ENCODE measurements around the gene USP33. TPM values are rescaled to one million over a fixed set of nuclear protein-coding genes. Genes with fewer than 3 reads are reported as not detected.
"Not testable (repeated sequence)": the region's sequence is repeated elsewhere in the genome, so short reads cannot be mapped to it uniquely, and the experiment has no call there.

Gene USP33
- total RNA-seq, 2 experiments from 2014 or later: 47.8 to 67.0 TPM

DNA sequence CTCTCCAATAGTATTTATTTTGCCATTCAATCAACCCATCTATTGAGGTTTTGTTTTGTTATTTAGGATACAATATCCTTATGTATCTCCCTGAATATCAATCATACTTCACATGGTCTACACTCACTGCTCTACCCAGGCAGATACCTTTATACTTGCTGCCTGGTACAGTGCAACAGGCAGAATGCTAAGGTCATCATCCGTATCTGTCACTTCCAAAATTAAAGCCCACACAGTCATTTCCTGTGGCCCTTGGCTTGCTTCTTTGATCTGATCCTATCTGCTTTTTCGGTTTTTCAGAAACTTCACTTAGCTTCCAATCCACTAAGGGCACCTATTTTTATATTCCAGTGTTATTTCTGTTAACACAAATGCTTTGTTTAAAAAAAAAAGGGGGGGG is 54.9 kb downstream of the USP33 start:
- Histone ChIP-seq H3K9me2 (ENCODE audit: insufficient read depth, low read length) (no peaks in the 10 kb centered on the region), H3K4me3 (ENCODE audit: low read depth, low read length, poor library complexity, severe bottlenecking) (no peak overlapping the region), H3K4me2 (ENCODE audit: low read length) (no peak overlapping the region), H3K36me3 (ENCODE audit: insufficient read depth, low read length) (peaks cover 40% of the 10 kb centered on the region), H3K9me3 (ENCODE audit: low read length) (no peaks in the 10 kb centered on the region), H3K4me1 (ENCODE audit: insufficient read depth, low read length, poor library complexity, severe bottlenecking) (no peaks in the 10 kb centered on the region), H3K27ac (ENCODE audit: low read depth, low read length, poor library complexity, severe bottlenecking) (no peak overlapping the region), H3K79me2 (ENCODE audit: insufficient read depth, low read depth, low read length) (no peaks in the 10 kb centered on the region), H2AFZ (ENCODE audit: low read length) (no peak overlapping the region), H4K20me1 (ENCODE audit: insufficient read depth, low read length) (no peaks in the 10 kb centered on the region)
- TF ChIP-seq, protein P1, sequence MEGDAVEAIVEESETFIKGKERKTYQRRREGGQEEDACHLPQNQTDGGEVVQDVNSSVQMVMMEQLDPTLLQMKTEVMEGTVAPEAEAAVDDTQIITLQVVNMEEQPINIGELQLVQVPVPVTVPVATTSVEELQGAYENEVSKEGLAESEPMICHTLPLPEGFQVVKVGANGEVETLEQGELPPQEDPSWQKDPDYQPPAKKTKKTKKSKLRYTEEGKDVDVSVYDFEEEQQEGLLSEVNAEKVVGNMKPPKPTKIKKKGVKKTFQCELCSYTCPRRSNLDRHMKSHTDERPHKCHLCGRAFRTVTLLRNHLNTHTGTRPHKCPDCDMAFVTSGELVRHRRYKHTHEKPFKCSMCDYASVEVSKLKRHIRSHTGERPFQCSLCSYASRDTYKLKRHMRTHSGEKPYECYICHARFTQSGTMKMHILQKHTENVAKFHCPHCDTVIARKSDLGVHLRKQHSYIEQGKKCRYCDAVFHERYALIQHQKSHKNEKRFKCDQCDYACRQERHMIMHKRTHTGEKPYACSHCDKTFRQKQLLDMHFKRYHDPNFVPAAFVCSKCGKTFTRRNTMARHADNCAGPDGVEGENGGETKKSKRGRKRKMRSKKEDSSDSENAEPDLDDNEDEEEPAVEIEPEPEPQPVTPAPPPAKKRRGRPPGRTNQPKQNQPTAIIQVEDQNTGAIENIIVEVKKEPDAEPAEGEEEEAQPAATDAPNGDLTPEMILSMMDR (conservative IDR thresholded peaks at IDR 0.05; ENCODE audit: low read length): no peak
- TF ChIP-seq EZH2phosphoT487 (IDR thresholded peaks at IDR 0.05; ENCODE audit: borderline replicate concordance, low read depth, low read length): no peak
- no peak for DNase-seq (ENCODE audit: low spot score)
- intact Hi-C loops (cut with micrococcal nuclease; ENCODE audit: unreplicated experiment): loop anchor here (5.0 kb wide), 1 partner anchor 98 kb away; no protein-coding TSS in a partner anchor
- CTCF ChIA-PET (ENCODE audit: unreplicated experiment): no interaction called here
- POLR2A ChIA-PET: interaction anchor here (1.1 to 1.3 kb wide), 2 partner anchors 34 to 141 kb away, joined by 3 to 5 read pairs; no protein-coding TSS in a partner anchor
- no TSS peak for BruUV-seq (replicated peaks)

GRCh38 chr1:77699673-77700072 is 60.0 kb downstream of the USP33 start:
- BruUV-seq (replicated peaks); H3K27ac ChIP-seq (ENCODE audit: low read depth, low read length, poor library complexity, severe bottlenecking); H3K9me2 ChIP-seq (ENCODE audit: insufficient read depth, low read length); H3K9me3 ChIP-seq (ENCODE audit: low read length); H3K4me1 ChIP-seq (ENCODE audit: insufficient read depth, low read length, poor library complexity, severe bottlenecking); H3K79me2 ChIP-seq (ENCODE audit: insufficient read depth, low read depth, low read length); H4K20me1 ChIP-seq (ENCODE audit: insufficient read depth, low read length); DNase-seq (ENCODE audit: low spot score); H2AFZ ChIP-seq (ENCODE audit: low read length); H3K4me3 ChIP-seq (ENCODE audit: low read depth, low read length, poor library complexity, severe bottlenecking); POLR2A ChIA-PET; H3K4me2 ChIP-seq (ENCODE audit: low read length): not testable (repeated sequence)
- H3K36me3 ChIP-seq (ENCODE audit: insufficient read depth, low read length): peaks cover 11% of the 10 kb centered on the region
- intact Hi-C loops (cut with micrococcal nuclease; ENCODE audit: unreplicated experiment): loop anchor here (5.0 kb wide), 1 partner anchor 103 kb away; no protein-coding TSS in a partner anchor
- CTCF ChIA-PET (ENCODE audit: unreplicated experiment): interaction anchor here (0.5 kb wide), 1 partner anchor 80 kb away, joined by 14 read pairs; the partner anchor contains the start of gene MIGA1

DNA sequence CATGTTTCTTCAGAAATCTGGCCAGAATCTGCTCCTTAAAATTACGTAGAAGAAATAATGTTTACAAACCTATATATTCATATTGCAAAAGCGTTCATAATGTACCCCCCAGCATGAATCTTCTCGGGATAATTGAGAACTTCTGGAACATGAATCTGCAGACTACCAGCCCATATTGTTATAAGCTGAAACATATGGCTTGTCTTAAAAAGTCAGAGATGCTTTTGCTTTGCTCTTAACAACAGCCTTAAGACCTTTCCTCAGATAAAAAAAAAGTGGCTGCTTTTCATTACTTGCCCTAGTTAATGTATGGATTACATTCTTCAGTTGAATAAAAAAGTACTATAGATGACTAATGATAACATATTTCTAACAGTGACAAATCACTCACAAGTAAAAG is 62.2 kb downstream of the USP33 start:
- Histone ChIP-seq H3K36me3 (ENCODE audit: insufficient read depth, low read length) (peaks cover 15% of the 10 kb centered on the region), H3K4me1 (ENCODE audit: insufficient read depth, low read length, poor library complexity, severe bottlenecking) (no peaks in the 10 kb centered on the region), H4K20me1 (ENCODE audit: insufficient read depth, low read length) (no peaks in the 10 kb centered on the region), H3K9me2 (ENCODE audit: insufficient read depth, low read length) (no peaks in the 10 kb centered on the region), H3K9me3 (ENCODE audit: low read length) (no peaks in the 10 kb centered on the region), H3K27ac (ENCODE audit: low read depth, low read length, poor library complexity, severe bottlenecking) (no peak overlapping the region), H2AFZ (ENCODE audit: low read length) (no peak overlapping the region), H3K4me3 (ENCODE audit: low read depth, low read length, poor library complexity, severe bottlenecking) (no peak overlapping the region), H3K4me2 (ENCODE audit: low read length) (no peak overlapping the region), H3K79me2 (ENCODE audit: insufficient read depth, low read depth, low read length) (no peaks in the 10 kb centered on the region)
- BruUV-seq (replicated peaks): no TSS peak
- intact Hi-C loops (cut with micrococcal nuclease; ENCODE audit: unreplicated experiment): no loop called here
- DNase-seq (ENCODE audit: low spot score): no peak
- POLR2A ChIA-PET: interaction anchor here (0.7 kb wide), 1 partner anchor 9 kb away, joined by 3 read pairs; no protein-coding TSS in a partner anchor
- no peak for TF ChIP-seq EZH2phosphoT487 (IDR thresholded peaks at IDR 0.05; ENCODE audit: borderline replicate concordance, low read depth, low read length)
- TF ChIP-seq, protein P1 (conservative IDR thresholded peaks at IDR 0.05; ENCODE audit: low read length): no peak
- CTCF ChIA-PET (ENCODE audit: unreplicated experiment): no interaction called here

Data from OCI-LY7 (cell line).